Liver (tissue), 3 donors: ENCODE data around the gene TADA2A.

Experiments used
- FOXA1 ChIP-seq: IDR thresholded peaks from 2 replicates; pipeline ENCODE4 v1.6.1; 2016; ENCODE audit warnings: antibody characterized with exemption
- GABPA ChIP-seq, 2 donors: IDR thresholded peaks in 1 of 2; conservative IDR thresholded peaks in 1 of 2; 2 replicates each; pipeline ENCODE4 v1.6.1; 2016; ENCODE audit warnings: antibody characterized with exemption in 2 of 2, mild to moderate bottlenecking in 1 of 2, moderate library complexity in 1 of 2
- NR2F2 ChIP-seq: IDR thresholded peaks from 2 replicates; pipeline ENCODE4 v1.6.1; 2016; ENCODE audit warnings: antibody characterized with exemption
- RAD21 ChIP-seq, 2 donors: IDR thresholded peaks; 2 replicates each; pipeline ENCODE4 v1.6.1; 2016; ENCODE audit warnings: antibody characterized with exemption in 2 of 2, mild to moderate bottlenecking in 2 of 2
- SP1 ChIP-seq: IDR thresholded peaks from 2 replicates; pipeline ENCODE4 v1.6.1; 2018; ENCODE audit warnings: antibody characterized with exemption, mild to moderate bottlenecking
- TAF1 ChIP-seq: conservative IDR thresholded peaks from 2 replicates; pipeline ENCODE4 v1.6.1; 2016; ENCODE audit warnings: antibody characterized with exemption, mild to moderate bottlenecking
- YY1 ChIP-seq: IDR thresholded peaks from 2 replicates; pipeline ENCODE4 v1.6.1; 2016; ENCODE audit warnings: antibody characterized with exemption, mild to moderate bottlenecking
- TF ChIP-seq, protein P1 (sequence below): fragments of 150-350 bp; IDR thresholded peaks from 2 replicates; pipeline ENCODE4 v1.5.1; 2017; ENCODE audit warnings: improper control_type of control experiment, low read depth, low read length; ENCODE audit not compliant: missing input control
- TF ChIP-seq, protein P2 (sequence below): IDR thresholded peaks from 2 replicates; pipeline ENCODE4 v1.6.1; 2016; ENCODE audit warnings: antibody characterized with exemption, mild to moderate bottlenecking
- TF ChIP-seq, protein P3 (sequence below): IDR thresholded peaks from 2 replicates; pipeline ENCODE4 v1.6.1; 2016; ENCODE audit warnings: antibody characterized with exemption
- TF ChIP-seq, protein P4 (sequence below): IDR thresholded peaks from 2 replicates; pipeline ENCODE4 v1.6.1; 2016; ENCODE audit warnings: antibody characterized with exemption
- donor health status: healthy.
- donor health status: healthy.

DNA sequence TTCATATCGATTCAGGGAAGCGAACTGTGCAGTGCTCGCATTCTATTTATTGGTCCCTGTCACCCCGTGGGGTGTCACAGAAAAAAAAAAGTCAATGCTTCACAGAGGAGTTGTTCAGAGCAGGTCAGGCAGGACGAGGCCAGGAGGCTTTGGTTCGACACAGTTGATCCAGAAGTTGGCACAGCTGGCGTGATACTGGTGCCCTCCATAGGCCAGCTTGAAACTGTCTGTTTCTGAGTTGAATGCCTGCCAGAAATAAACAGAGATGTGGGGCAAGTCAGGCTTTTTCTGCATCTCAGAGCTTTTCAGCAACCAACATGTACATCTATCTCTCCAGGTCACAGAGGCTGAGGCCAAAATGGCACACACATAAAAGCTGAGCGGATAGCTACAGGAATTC is 112.1 kb downstream of the TADA2A start:
- TF ChIP-seq RAD21 (IDR thresholded peaks at IDR 0.05): peak; percentile 78 to 81
- TF ChIP-seq, protein P1, sequence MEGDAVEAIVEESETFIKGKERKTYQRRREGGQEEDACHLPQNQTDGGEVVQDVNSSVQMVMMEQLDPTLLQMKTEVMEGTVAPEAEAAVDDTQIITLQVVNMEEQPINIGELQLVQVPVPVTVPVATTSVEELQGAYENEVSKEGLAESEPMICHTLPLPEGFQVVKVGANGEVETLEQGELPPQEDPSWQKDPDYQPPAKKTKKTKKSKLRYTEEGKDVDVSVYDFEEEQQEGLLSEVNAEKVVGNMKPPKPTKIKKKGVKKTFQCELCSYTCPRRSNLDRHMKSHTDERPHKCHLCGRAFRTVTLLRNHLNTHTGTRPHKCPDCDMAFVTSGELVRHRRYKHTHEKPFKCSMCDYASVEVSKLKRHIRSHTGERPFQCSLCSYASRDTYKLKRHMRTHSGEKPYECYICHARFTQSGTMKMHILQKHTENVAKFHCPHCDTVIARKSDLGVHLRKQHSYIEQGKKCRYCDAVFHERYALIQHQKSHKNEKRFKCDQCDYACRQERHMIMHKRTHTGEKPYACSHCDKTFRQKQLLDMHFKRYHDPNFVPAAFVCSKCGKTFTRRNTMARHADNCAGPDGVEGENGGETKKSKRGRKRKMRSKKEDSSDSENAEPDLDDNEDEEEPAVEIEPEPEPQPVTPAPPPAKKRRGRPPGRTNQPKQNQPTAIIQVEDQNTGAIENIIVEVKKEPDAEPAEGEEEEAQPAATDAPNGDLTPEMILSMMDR: peak; percentile 47
- TF ChIP-seq, protein P2, sequence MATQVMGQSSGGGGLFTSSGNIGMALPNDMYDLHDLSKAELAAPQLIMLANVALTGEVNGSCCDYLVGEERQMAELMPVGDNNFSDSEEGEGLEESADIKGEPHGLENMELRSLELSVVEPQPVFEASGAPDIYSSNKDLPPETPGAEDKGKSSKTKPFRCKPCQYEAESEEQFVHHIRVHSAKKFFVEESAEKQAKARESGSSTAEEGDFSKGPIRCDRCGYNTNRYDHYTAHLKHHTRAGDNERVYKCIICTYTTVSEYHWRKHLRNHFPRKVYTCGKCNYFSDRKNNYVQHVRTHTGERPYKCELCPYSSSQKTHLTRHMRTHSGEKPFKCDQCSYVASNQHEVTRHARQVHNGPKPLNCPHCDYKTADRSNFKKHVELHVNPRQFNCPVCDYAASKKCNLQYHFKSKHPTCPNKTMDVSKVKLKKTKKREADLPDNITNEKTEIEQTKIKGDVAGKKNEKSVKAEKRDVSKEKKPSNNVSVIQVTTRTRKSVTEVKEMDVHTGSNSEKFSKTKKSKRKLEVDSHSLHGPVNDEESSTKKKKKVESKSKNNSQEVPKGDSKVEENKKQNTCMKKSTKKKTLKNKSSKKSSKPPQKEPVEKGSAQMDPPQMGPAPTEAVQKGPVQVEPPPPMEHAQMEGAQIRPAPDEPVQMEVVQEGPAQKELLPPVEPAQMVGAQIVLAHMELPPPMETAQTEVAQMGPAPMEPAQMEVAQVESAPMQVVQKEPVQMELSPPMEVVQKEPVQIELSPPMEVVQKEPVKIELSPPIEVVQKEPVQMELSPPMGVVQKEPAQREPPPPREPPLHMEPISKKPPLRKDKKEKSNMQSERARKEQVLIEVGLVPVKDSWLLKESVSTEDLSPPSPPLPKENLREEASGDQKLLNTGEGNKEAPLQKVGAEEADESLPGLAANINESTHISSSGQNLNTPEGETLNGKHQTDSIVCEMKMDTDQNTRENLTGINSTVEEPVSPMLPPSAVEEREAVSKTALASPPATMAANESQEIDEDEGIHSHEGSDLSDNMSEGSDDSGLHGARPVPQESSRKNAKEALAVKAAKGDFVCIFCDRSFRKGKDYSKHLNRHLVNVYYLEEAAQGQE: no peak
- TF ChIP-seq TAF1: no peak
- no peak for TF ChIP-seq FOXA1
- TF ChIP-seq, protein P3, sequence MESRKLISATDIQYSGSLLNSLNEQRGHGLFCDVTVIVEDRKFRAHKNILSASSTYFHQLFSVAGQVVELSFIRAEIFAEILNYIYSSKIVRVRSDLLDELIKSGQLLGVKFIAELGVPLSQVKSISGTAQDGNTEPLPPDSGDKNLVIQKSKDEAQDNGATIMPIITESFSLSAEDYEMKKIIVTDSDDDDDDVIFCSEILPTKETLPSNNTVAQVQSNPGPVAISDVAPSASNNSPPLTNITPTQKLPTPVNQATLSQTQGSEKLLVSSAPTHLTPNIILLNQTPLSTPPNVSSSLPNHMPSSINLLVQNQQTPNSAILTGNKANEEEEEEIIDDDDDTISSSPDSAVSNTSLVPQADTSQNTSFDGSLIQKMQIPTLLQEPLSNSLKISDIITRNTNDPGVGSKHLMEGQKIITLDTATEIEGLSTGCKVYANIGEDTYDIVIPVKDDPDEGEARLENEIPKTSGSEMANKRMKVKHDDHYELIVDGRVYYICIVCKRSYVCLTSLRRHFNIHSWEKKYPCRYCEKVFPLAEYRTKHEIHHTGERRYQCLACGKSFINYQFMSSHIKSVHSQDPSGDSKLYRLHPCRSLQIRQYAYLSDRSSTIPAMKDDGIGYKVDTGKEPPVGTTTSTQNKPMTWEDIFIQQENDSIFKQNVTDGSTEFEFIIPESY: no peak
- TF ChIP-seq, protein P4, sequence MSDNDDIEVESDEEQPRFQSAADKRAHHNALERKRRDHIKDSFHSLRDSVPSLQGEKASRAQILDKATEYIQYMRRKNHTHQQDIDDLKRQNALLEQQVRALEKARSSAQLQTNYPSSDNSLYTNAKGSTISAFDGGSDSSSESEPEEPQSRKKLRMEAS: no peak
- TF ChIP-seq SP1: no peak
- no peak for TF ChIP-seq NR2F2
- no peak for TF ChIP-seq YY1
- TF ChIP-seq GABPA (IDR thresholded peaks at IDR 0.05 in 1 of 2, conservative IDR thresholded peaks at IDR 0.05 in 1 of 2): no peak
